Upper lobe of left lung (tissue), 4 donors: Measurements from ENCODE around the gene ATP12A.

Experiments
- POLR2A ChIP-seq, 4 donors: fragments of 450-650 bp; IDR thresholded peaks; one replicate each; pipeline ENCODE4 v1.5.1; 2016 to 2017; ENCODE audit warnings: antibody characterized with exemption in 4 of 4, mild to moderate bottlenecking in 2 of 4
- POLR2AphosphoS5 ChIP-seq, 2 donors: sonication (generic); formaldehyde crosslinking; IDR thresholded peaks; one replicate each; pipeline ENCODE4 v1.5.1; 2017; ENCODE audit warnings: antibody characterized with exemption in 2 of 2
- TF ChIP-seq, protein P1 (sequence below), 6 experiments: fragments of 450-650 bp in 4 of 6; fragments of 200-600 bp in 2 of 6; sonication (generic) in 2 of 6; IDR thresholded peaks; one replicate each; pipeline ENCODE4 v1.5.1; 2016 to 2019; ENCODE audit warnings: antibody characterized with exemption in 6 of 6

DNA sequence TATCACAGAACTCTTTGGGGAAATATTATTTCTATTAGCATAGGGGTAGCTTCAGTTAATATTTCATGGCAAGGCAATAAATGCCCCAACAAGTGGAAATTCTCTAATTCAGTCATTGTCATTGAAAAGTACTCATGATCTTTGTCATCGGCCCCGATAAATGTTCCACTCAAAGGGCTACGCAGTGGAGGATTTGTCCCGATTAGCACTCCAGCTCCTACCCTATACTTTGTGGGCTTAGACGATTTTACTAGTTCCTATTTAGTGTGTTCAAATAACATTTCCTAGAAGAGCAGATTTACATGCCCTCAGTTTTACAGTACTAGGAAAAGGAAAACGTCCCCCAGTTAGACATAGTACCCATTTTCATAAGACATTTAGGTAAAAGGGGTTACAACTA is 38.0 kb upstream of the ATP12A start:
- TF ChIP-seq POLR2A (IDR thresholded peaks at IDR 0.05) (no peak), POLR2AphosphoS5 (IDR thresholded peaks at IDR 0.05) (no peak)
- TF ChIP-seq, protein P1, sequence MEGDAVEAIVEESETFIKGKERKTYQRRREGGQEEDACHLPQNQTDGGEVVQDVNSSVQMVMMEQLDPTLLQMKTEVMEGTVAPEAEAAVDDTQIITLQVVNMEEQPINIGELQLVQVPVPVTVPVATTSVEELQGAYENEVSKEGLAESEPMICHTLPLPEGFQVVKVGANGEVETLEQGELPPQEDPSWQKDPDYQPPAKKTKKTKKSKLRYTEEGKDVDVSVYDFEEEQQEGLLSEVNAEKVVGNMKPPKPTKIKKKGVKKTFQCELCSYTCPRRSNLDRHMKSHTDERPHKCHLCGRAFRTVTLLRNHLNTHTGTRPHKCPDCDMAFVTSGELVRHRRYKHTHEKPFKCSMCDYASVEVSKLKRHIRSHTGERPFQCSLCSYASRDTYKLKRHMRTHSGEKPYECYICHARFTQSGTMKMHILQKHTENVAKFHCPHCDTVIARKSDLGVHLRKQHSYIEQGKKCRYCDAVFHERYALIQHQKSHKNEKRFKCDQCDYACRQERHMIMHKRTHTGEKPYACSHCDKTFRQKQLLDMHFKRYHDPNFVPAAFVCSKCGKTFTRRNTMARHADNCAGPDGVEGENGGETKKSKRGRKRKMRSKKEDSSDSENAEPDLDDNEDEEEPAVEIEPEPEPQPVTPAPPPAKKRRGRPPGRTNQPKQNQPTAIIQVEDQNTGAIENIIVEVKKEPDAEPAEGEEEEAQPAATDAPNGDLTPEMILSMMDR (IDR thresholded peaks at IDR 0.05) = no peak
